Measurements from ENCODE around the gene ARHGEF11. TPM values are rescaled to one million over a fixed set of nuclear protein-coding genes. Genes with fewer than 3 reads are reported as not detected.
"Not testable (repeated sequence)": the region's sequence is repeated elsewhere in the genome, so short reads cannot be mapped to it uniquely, and the experiment has no call there.

Gene ARHGEF11
- total RNA-seq, 1 donor: 32.2 TPM

GRCh38 chr1:157081707-157082106, 36.2 kb upstream of the ARHGEF11 start:
- H3K4me3 ChIP-seq (ENCODE audit: low read depth, low read length): no peak overlapping the region
- no peak for DNase-seq (ENCODE audit: low read depth)
- no peak for TF ChIP-seq CTCF (IDR thresholded peaks at IDR 0.05; ENCODE audit: insufficient read depth, low read length)

- no peak overlapping the region for H3K4me3 ChIP-seq (ENCODE audit: low read depth, low read length)
- no peak for DNase-seq (ENCODE audit: low read depth)
- TF ChIP-seq CTCF (IDR thresholded peaks at IDR 0.05; ENCODE audit: insufficient read depth, low read length): no peak
These were observed 35.2 kb upstream of the ARHGEF11 start for GRCh38 chr1:157080714-157081113.

GRCh38 chr1:157077394-157077793, 31.9 kb upstream of the ARHGEF11 start:
- DNase-seq (ENCODE audit: low read depth): no peak
- no peak for TF ChIP-seq CTCF (IDR thresholded peaks at IDR 0.05; ENCODE audit: insufficient read depth, low read length)
- no peak overlapping the region for H3K4me3 ChIP-seq (ENCODE audit: low read depth, low read length)

- peak; percentile 71 for DNase-seq (ENCODE audit: low read depth)
- TF ChIP-seq CTCF (IDR thresholded peaks at IDR 0.05; ENCODE audit: insufficient read depth, low read length): peak; percentile 72
- no peak overlapping the region for H3K4me3 ChIP-seq (ENCODE audit: low read depth, low read length)
These were observed 28.6 kb upstream of the ARHGEF11 start for GRCh38 chr1:157073944-157074685.

GRCh38 chr1:157069601-157070000, 24.1 kb upstream of the ARHGEF11 start:
- peak; percentile 4 for DNase-seq (ENCODE audit: low read depth)
- TF ChIP-seq CTCF (IDR thresholded peaks at IDR 0.05; ENCODE audit: insufficient read depth, low read length): no peak

GRCh38 chr1:157059241-157059640, 13.7 kb upstream of the ARHGEF11 start:
- DNase-seq (ENCODE audit: low read depth); H3K4me3 ChIP-seq (ENCODE audit: low read depth, low read length): not testable (repeated sequence)

More at GRCh38 chr1:157069601-157070000, 24.1 kb upstream of the ARHGEF11 start:
- H3K4me3 ChIP-seq (ENCODE audit: low read depth, low read length): no peak overlapping the region

GRCh38 chr1:157056269-157056668, 10.7 kb upstream of the ARHGEF11 start:
- no peak overlapping the region for H3K4me3 ChIP-seq (ENCODE audit: low read depth, low read length)
- TF ChIP-seq CTCF (IDR thresholded peaks at IDR 0.05; ENCODE audit: insufficient read depth, low read length): no peak
- no peak for DNase-seq (ENCODE audit: low read depth)

- DNase-seq (ENCODE audit: low read depth); H3K4me3 ChIP-seq (ENCODE audit: low read depth, low read length): not testable (repeated sequence)
These were observed 10.2 kb upstream of the ARHGEF11 start for GRCh38 chr1:157055729-157056128.
